Left lung (tissue), 10 donors: Measurements from ENCODE around the gene DHRS13. TPM values are rescaled to one million over a fixed set of nuclear protein-coding genes. Genes with fewer than 3 reads are reported as not detected.
"Not testable (repeated sequence)": the region's sequence is repeated elsewhere in the genome, so short reads cannot be mapped to it uniquely, and the experiment has no call there.

Experiments
- ATAC-seq: fragments of 200-7000 bp; cut with Tn5 transposase; one replicate; pipeline ENCODE4 v1.9.1; 2020; ENCODE audit warnings: moderate library complexity
- DNase-seq, 4 donors: peaks; one replicate each; pipeline ENCODE4 v3.0.0-alpha.2; 2013 to 2020
- H3K27ac ChIP-seq, 2 donors: fragments of 200-600 bp; sonication (generic) in 1 of 2; one replicate each; pipeline versions ENCODE4 v1.5.0 to v1.8.0; 2020 to 2021
- H3K27me3 ChIP-seq, 2 donors: fragments of 200-600 bp; sonication (generic) in 1 of 2; one replicate each; pipeline versions ENCODE4 v1.5.0 to v1.8.0; 2020 to 2021
- H3K36me3 ChIP-seq, 2 donors: fragments of 200-600 bp; sonication (generic) in 1 of 2; one replicate each; pipeline versions ENCODE4 v1.5.0 to v1.8.0; 2020 to 2021
- H3K4me1 ChIP-seq, 2 donors: fragments of 200-600 bp; one replicate each; pipeline ENCODE4 v1.8.0; 2021
- H3K4me3 ChIP-seq, 2 donors: fragments of 200-600 bp; sonication (generic) in 1 of 2; one replicate each; pipeline versions ENCODE4 v1.5.0 to v1.8.0; 2020 to 2021; ENCODE audit warnings: mild to moderate bottlenecking in 1 of 2
- H3K9me3 ChIP-seq, 2 donors: fragments of 200-600 bp; sonication (generic) in 1 of 2; one replicate each; pipeline versions ENCODE4 v1.5.0 to v1.8.0; 2020 to 2021
- intact Hi-C, 2 donors: fragments of 100-400 bp; cut with DNase I; formaldehyde crosslinking; loops; one replicate each; pipeline versions ENCODE4 v1.11.2 to v1.14.2; 2022
- polyA plus RNA-seq, 6 donors: library from polyadenylated mRNA; unstranded; fragments of 120-200 nt; gene quantifications; one replicate each; pipeline ENCODE4 v1.2.1, GENCODE V29; 2013; ENCODE audit not compliant: insufficient read length in 6 of 6
- total RNA-seq, 2 donors: library from RNA; stranded (reverse); fragmentation: NEBNext Ultra II Directional; extraction: Animal tissue kit (Norgen Biotek cat#: 25700); gene quantifications; one replicate each; pipeline ENCODE4 v1.2.1, GENCODE V29; 2021
- TF ChIP-seq, protein P1 (sequence below), 2 donors: fragments of 200-600 bp; sonication (generic) in 1 of 2; IDR thresholded peaks; one replicate each; pipeline versions ENCODE4 v1.5.0 to v1.8.0; 2021; ENCODE audit warnings: antibody characterized with exemption in 2 of 2
- donor health status: DM: no; HTN: yes; CAD: no.
- donor health status: DM: no; HTN: no; CAD: no.

Gene DHRS13
- total and polyA plus RNA-seq, 8 donors, result 5.2 to 16.9 (median 7.0) TPM

DNA sequence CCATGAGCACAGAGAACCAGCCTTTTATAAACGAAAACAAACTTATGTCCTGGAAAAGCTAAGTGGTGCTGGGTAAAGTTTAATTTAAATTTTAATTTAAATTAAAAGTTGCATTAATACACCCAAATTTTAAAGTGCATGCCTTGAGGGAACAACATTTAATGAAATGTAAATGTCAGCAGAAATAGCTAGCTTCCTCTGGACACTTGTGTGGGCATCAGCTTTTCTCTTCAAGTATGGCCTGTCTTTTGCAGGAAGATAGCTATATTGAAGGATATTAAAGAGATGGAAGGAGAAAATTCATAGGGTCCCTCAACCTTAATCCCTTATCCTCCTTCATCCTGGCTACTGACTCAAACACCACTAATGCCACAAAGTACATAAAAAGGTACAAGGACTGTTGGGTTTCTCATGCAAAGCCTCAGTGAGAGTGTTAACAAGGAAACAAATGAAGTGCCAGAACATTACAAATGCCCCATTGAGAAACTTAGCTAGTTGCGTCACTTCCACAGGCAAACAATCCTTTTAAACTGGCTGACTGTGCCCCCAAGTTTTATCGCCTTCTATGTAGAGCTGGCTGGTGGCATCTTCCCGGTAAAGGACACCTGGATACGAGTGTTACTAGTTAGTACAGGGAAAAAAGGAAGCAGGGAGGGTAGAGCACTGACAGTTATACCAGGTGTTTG is 34.3 kb upstream of the DHRS13 start:
- no peaks in the 10 kb centered on the region for H3K27me3 ChIP-seq
- ATAC-seq (peak; percentile 84), DNase-seq (peak in 1 of 4 donors; percentile 75)
- H3K36me3 ChIP-seq, result no peaks in the 10 kb centered on the region
- H3K4me3 ChIP-seq, result no peak overlapping the region
- intact Hi-C loops, result no loop called here
- peak overlapping the region; percentile 48 to 76 for H3K27ac ChIP-seq
- no peaks in the 10 kb centered on the region for H3K9me3 ChIP-seq
- TF ChIP-seq, protein P1, sequence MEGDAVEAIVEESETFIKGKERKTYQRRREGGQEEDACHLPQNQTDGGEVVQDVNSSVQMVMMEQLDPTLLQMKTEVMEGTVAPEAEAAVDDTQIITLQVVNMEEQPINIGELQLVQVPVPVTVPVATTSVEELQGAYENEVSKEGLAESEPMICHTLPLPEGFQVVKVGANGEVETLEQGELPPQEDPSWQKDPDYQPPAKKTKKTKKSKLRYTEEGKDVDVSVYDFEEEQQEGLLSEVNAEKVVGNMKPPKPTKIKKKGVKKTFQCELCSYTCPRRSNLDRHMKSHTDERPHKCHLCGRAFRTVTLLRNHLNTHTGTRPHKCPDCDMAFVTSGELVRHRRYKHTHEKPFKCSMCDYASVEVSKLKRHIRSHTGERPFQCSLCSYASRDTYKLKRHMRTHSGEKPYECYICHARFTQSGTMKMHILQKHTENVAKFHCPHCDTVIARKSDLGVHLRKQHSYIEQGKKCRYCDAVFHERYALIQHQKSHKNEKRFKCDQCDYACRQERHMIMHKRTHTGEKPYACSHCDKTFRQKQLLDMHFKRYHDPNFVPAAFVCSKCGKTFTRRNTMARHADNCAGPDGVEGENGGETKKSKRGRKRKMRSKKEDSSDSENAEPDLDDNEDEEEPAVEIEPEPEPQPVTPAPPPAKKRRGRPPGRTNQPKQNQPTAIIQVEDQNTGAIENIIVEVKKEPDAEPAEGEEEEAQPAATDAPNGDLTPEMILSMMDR (IDR thresholded peaks at IDR 0.05), result no peak
- peaks cover 20 to 68% of the 10 kb centered on the region in 2 donors for H3K4me1 ChIP-seq

DNA sequence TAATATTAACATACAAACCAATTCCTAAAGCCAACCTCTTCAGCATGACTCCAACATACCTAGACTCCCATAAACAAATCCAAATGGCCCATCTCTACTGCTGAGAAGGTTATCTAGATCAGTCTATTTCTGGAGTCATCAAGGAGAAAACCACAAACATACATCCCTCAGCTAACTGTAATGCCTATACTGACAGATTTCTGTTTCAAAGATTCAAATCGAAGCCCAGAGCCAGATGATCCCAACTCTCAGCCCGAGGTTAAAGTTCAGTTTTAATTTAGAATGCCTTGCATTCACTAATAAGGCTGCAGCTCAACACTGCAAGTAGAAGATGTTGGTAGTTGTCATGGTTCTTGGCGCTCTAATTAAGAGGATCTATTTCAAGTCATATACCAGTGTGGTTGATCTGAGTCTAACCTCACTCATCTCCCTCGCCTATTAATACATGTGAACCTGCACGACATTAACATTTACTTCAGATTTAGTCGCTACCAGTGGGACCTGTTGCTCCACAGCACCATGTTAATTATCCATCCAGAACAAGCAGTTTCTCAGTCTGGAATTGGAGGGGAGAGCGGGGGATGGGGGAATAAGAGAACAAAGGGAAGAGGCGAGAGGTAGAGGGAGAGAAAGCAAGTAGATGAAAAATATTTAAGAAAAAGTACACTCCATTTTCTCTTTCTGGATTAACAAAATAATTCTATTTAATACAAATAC is 33.0 kb upstream of the DHRS13 start:
- no peak for DNase-seq
- Histone ChIP-seq H3K36me3 (no peaks in the 10 kb centered on the region), H3K9me3 (no peaks in the 10 kb centered on the region), H3K4me3 (no peak overlapping the region), H3K4me1 (peaks cover 20 to 60% of the 10 kb centered on the region in 2 donors), H3K27me3 (no peaks in the 10 kb centered on the region), H3K27ac (peak overlapping the region in 1 of 2 donors; percentile 76)
- no peak for ATAC-seq
- TF ChIP-seq, protein P1 (IDR thresholded peaks at IDR 0.05), result no peak
- intact Hi-C loops, result no loop called here

DNA sequence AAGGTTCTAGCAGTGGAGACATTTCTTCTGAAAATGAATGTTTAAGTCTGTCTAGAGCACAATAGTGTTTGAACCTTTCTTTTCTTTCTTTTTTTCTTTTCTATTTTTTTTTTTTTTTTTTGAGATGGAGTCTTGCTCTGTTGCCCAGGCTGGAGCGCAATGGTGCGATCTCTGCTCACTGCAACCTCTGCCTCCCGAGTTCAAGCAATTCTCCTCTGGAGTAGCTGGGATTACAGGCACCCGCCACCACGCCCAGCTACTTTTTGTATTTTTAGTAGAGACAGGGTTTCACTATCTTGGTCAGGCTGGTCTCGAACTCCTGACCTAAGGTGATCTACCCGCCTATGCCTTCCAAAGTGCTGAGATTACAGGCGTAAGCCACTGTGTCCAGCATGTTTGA is 31.6 kb upstream of the DHRS13 start:
- H3K27me3 ChIP-seq, DNase-seq, H3K36me3 ChIP-seq, intact Hi-C loops, H3K4me3 ChIP-seq, H3K27ac ChIP-seq, H3K9me3 ChIP-seq, ATAC-seq: not testable (repeated sequence)
- peaks cover 20 to 55% of the 10 kb centered on the region in 2 donors for H3K4me1 ChIP-seq

DNA sequence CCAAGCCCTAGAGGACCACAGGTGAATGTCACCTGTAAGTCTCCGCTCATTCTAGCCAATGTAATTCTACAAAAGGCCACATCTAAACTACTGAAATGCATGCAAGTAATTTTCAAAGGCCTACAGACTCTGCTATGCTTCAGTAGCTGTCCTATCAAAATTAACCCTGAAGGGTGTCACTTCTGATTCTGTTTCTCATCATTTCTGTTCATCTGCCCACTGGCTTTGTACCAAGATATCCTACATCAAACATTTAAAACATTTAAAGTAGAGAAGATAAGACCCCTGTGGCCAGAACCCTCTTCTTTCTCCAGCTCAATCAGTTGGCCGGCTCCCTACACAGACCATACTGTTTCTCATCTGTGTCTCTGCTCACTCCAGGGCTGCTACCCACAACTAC is 26.9 kb upstream of the DHRS13 start:
- TF ChIP-seq, protein P1 (IDR thresholded peaks at IDR 0.05), result no peak

DNA sequence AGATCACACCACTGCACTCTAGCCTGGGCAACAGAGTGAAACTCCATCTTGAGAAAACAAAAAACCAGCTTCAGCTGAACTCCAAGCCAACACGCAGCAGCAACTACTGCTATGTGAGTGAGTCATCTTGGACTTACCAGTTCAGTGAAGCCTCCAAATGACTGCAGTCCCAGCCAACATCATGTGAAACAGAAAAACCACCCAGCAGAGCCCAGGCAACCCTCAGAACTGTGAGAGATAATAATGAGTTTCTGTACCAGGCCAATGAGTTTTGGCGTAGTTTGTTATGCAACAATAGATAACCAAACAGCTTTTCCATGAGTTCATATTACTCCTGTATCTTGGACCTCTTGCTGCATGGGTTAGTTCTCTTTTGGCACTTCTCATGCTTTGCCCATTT is 25.2 kb upstream of the DHRS13 start:
- no peak for ATAC-seq
- Histone ChIP-seq H3K27me3 (no peaks in the 10 kb centered on the region), H3K27ac (peak overlapping the region in 1 of 2 donors; percentile 91), H3K36me3 (peaks cover 0 to 18% of the 10 kb centered on the region in 2 donors), H3K4me1 (peaks cover 0 to 45% of the 10 kb centered on the region in 2 donors), H3K9me3 (no peaks in the 10 kb centered on the region), H3K4me3 (no peak overlapping the region)
- TF ChIP-seq, protein P1 (IDR thresholded peaks at IDR 0.05), result no peak
- intact Hi-C loops, result no loop called here
- DNase-seq, result no peak

More for the DNA sequence above, 26.9 kb upstream of the DHRS13 start:
- no peak overlapping the region for H3K27ac ChIP-seq
- H3K9me3 ChIP-seq, result no peaks in the 10 kb centered on the region
- no peaks in the 10 kb centered on the region for H3K27me3 ChIP-seq
- intact Hi-C loops, result no loop called here
- DNase-seq, result no peak
- H3K4me3 ChIP-seq, result no peak overlapping the region
- H3K36me3 ChIP-seq, result peaks cover 0 to 6% of the 10 kb centered on the region in 2 donors
- ATAC-seq, result no peak
- peaks cover 0 to 42% of the 10 kb centered on the region in 2 donors for H3K4me1 ChIP-seq
